HG03175 (cell line): Measurements from ENCODE around the gene DAB2IP.

ENCODE experiments used
- ATAC-seq: cut with Tn5 transposase; IDR thresholded peaks from one replicate; pipeline ENCODE4 v1.9.1; 2021; ENCODE audit warnings: mild to moderate bottlenecking, moderate library complexity; ENCODE audit not compliant: unreplicated experiment

Gene DAB2IP

DNA sequence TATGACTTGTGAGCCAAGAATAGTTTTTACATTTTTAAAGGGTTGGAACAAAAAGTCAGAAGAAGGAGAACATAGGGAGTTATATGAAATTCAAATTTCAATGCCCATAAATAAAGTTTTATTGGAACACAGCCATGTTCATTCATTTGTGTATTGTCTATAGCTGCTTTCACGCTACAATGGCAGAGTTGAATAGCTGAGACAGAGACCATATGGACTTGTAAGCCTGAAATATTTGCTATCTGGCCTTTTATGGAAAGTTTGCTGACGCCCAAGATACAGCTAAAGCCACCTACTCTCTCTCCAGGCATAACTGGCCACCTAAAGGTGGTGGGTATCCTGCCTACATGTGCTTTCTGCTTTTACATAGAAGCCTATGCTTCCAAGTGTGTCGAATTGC lies 10.9 kb downstream of the DAB2IP start:
- ATAC-seq = no peak

- ATAC-seq = no peak
Observed at GRCh38 chr9:121662891-121663580, 11.6 kb downstream of the DAB2IP start.

DNA sequence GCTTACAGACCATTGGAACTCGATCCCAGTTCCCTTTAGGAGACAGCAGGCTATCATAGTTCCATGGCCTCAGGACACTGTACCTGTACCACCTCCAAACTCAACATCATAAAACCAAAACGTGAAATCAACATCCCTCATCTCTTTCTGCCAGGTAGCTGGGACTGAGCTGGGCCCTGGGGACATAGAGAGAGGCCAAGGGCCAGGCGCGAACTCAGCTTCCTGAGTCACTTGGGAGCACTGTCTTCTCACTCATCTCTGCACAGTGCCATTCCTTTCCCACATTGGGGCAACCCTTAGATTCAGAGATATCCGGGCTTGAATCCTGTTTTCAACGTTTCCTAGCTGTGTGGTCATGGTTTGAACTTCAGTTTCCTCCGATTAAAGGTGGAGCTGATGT lies 12.2 kb downstream of the DAB2IP start:
- no peak for ATAC-seq

DNA sequence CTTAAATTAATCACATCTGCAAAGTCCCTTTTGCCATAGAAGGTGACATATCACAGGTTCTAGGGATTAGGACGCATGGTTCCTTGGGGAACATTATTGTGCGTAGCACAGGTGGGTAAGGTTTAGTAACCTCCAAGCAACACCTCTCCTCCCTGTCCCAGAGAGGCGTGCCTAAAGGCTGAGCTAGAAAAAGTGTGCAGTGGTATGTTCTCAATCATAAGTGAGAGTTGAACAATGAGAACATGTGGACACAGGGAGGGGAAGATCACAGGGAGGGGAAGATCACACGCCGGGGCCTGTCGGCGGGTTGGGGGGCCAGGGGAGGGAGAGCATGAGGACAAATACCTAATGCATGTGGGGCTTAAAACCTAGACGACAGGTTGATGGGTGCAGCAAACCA lies 14.9 kb downstream of the DAB2IP start:
- no peak for ATAC-seq

- ATAC-seq = no peak
Observed at GRCh38 chr9:121667214-121667613, 15.8 kb downstream of the DAB2IP start.

DNA sequence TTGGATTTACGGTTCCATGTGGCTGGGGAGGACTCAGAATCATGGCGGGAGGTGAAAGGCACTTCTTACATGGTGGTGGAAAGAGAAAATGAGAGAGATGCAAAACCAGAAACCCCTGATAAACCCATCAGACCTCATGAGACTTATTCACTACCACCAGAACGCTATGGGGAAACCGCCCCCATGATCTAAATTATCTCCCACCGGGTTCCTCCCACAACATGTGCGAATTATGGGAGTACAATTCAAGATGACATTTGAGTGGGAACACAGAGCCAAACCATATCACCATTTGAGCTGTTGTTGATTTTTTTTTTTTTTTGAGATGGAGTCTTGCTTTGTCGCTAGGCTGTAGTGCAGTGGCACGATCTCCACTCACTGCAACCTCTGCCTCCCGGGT lies 16.5 kb downstream of the DAB2IP start:
- no peak for ATAC-seq

GRCh38 chr9:121670431-121670830 lies 19.0 kb downstream of the DAB2IP start:
- no peak for ATAC-seq

DNA sequence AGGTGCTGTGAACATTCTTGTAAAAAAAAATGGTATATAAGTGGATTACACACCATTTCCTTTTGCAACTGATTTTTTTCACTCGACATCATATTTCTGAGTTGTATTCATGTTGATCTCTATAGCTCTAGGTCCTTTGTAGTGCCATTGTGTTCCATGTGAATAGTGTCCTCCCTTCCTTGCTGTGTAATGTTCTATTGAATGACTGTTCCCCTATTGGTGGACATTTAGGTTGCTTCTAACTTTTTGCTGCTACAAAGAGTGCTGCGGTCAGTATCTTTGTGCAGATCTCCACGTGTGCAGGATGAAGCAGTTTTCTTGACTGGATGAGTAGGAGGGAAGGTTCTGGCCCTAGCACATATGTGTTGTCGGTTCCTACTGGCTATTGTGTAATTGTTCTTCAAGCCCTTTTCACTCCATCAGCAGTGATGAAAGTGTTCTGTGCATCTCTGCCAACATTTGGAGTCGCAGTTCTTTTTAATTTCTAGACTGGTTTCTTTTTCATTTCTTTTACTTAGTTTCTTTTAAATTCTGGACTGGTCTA lies 20.2 kb downstream of the DAB2IP start:
- ATAC-seq = no peak

- ATAC-seq = no peak
Observed at GRCh38 chr9:121672213-121672612, 20.8 kb downstream of the DAB2IP start.

DNA sequence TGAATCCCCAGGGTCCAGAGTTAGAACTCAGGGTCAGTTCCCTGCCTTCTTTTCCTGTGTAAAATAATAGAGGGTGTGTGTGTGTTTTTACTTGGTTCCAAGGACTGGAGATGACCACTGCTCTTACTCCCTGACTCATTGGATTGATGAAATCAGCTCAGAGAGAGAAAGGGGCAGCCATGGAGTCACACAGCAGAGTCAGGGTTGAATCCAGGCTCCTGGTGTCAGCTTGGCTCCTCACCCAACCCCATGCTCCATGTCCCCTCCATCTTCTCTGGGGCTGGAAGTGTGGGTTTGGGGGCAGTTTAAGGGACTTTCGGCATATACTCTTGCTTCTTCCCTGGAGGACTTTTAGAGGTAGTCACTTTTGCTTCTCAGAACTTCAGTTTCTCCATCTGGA lies 21.6 kb downstream of the DAB2IP start:
- ATAC-seq = no peak

DNA sequence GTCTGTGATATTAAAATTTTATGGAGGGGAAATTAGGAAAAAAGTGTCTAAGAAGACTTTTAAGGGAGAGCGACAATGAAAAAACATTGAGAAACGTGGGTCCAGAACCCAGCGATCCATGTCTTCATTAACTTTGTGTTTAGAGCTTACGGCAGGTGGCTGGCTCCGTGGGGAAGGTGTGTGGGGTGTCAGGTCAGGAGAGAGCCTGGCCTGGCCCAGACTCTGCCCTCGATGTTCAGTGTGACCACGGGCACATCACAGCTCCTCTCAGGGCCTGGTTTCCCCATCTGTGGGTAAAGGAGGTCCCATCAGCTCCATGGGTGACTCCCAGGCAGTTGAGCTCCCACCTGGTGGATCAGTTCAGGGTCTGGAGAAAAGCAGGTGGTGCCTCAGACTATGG lies 22.1 kb downstream of the DAB2IP start:
- ATAC-seq = no peak

- ATAC-seq = no peak
Observed at GRCh38 chr9:121674017-121674416, 22.6 kb downstream of the DAB2IP start.

GRCh38 chr9:121674952-121675351 lies 23.5 kb downstream of the DAB2IP start:
- ATAC-seq = no peak

GRCh38 chr9:121675381-121675780 lies 23.9 kb downstream of the DAB2IP start:
- no peak for ATAC-seq

DNA sequence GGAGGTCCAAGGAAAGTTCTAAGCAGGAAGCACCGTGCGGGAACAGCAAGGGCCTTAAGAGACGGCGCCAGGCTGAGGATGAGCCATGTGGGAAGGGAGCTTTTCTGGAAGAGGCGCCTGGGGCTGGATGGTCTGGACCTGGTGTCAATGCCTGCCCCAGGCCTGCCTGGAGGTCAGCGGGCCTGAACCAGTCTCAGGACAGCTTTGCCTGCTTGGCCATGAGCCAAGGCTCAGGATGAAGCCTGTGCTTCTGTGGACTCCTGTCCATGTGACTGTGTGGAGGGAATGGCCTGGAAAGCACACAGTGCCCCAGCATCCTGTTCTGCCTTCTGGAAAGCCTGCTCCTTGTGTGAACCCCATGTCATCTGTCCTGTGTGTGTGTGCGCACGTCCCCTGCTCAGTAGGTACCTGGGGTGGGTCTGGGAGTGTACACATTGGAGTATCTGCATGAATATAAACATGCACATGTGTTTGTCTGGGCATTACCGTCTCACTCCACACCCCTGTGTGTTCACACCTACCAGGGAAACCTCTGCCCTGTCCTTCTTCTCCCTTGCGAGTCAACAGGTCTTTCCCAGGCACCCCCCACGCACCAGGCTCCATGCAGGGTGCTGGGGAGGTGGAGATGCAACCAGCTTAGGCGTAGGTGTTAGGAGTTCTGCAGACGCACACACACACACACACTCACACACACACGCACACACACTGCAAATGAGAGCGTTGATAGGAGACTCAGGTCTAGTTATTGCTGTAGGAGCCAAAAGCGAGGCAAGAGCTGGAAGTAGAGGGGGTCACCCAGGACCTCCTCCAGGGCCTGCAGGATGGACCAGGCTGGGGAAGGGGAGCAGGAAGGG lies 24.8 kb downstream of the DAB2IP start:
- ATAC-seq = no peak

DNA sequence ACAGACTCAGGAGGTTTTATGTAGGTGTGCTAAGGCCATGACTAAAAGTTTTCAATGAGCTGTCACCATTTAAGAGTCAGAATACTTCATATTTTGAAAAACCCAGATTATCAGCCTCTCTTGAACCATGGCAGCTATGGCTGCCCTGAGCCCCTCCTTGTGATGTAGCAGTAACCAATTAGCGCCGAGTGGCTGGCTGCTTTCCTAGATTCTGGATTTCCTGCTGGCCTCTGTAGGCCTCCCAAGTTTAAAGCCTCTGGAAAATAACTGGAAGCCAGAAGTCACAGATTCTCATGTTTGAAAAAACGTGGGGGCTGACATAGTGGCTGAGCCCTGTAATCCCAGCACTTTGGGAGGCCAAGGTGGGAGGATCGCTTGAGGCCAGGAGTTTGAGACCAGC lies 25.5 kb downstream of the DAB2IP start:
- no peak for ATAC-seq

GRCh38 chr9:121678501-121679022 lies 27.1 kb downstream of the DAB2IP start:
- ATAC-seq = no peak

- ATAC-seq = no peak
Observed at GRCh38 chr9:121679901-121680635, 28.6 kb downstream of the DAB2IP start.

GRCh38 chr9:121681404-121681803 lies 30.0 kb downstream of the DAB2IP start:
- ATAC-seq = no peak

DNA sequence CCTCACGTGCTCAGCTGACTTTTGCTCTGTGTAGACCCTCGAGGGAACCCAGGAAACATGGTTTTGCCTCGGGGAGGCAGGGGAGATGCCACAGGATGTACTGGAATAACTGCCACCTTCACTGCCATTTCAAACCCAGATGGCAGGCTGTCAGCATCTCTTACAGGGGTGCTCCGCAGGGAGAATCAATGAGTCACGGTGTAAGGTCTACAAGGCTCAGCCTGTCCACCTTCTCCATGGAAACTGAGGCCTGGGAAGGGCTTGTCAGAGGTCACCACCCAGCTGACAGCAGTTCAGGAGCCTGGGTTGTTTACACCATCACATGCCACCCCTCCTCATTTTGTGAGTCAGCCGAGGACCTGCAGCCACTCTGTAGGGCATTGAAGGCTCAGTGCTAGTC lies 30.8 kb downstream of the DAB2IP start:
- no peak for ATAC-seq

GRCh38 chr9:121682926-121683515 lies 31.6 kb downstream of the DAB2IP start:
- ATAC-seq = no peak
